GM19239 (cell line): ENCODE data around the gene CTNNBL1.
A peak's percentile ranks its signal among the peaks of the same experiment; 100 is the strongest.

Experiments
- DNase-seq: peaks from one replicate; pipeline ENCODE4 v3.0.0; 2011; ENCODE audit warnings: low spot score; ENCODE audit not compliant: insufficient read length
- FAIRE-seq: peaks from 2 replicates; lab custom pipeline; 2011; peaks lifted over from hg19 to GRCh38; lab: Jason Lieb, UNC

Gene CTNNBL1

GRCh38 chr20:37885593-37886503 lies 192.0 kb downstream of the CTNNBL1 start:
- FAIRE-seq (no peak), DNase-seq (no peak)

GRCh38 chr20:37886851-37887297 lies 193.0 kb downstream of the CTNNBL1 start:
- DNase-seq (no peak), FAIRE-seq (no peak)

- no peak for FAIRE-seq
- no peak for DNase-seq
Measured at GRCh38 chr20:37888641-37889040, 194.8 kb downstream of the CTNNBL1 start.

GRCh38 chr20:37890108-37890507 lies 196.3 kb downstream of the CTNNBL1 start:
- no peak for DNase-seq
- FAIRE-seq = no peak

GRCh38 chr20:37890643-37891042 lies 196.8 kb downstream of the CTNNBL1 start:
- FAIRE-seq = no peak
- no peak for DNase-seq

GRCh38 chr20:37892001-37892400 lies 198.2 kb downstream of the CTNNBL1 start:
- DNase-seq = no peak
- FAIRE-seq = no peak

- DNase-seq (no peak), FAIRE-seq (no peak)
Measured at GRCh38 chr20:37893566-37894241, 199.9 kb downstream of the CTNNBL1 start.

- FAIRE-seq = no peak
Measured at GRCh38 chr20:37894454-37894853, 200.6 kb downstream of the CTNNBL1 start.

GRCh38 chr20:37895166-37895565 lies 201.3 kb downstream of the CTNNBL1 start:
- FAIRE-seq (no peak), DNase-seq (no peak)

More at GRCh38 chr20:37894454-37894853, 200.6 kb downstream of the CTNNBL1 start:
- DNase-seq = no peak

GRCh38 chr20:37896932-37897548 lies 203.2 kb downstream of the CTNNBL1 start:
- DNase-seq = no peak

GRCh38 chr20:37898233-37899104 lies 204.6 kb downstream of the CTNNBL1 start:
- no peak for FAIRE-seq
- no peak for DNase-seq

More at GRCh38 chr20:37896932-37897548, 203.2 kb downstream of the CTNNBL1 start:
- FAIRE-seq = no peak

- DNase-seq = no peak
- no peak for FAIRE-seq
Measured at GRCh38 chr20:37899105-37900045, 205.5 kb downstream of the CTNNBL1 start.

- DNase-seq = no peak
- no peak for FAIRE-seq
Measured at GRCh38 chr20:37901240-37901639, 207.4 kb downstream of the CTNNBL1 start.

- FAIRE-seq = peak; percentile 74
Measured at GRCh38 chr20:37901654-37902503, 208.0 kb downstream of the CTNNBL1 start.

GRCh38 chr20:37902504-37903313 lies 208.9 kb downstream of the CTNNBL1 start, which contains the start of gene VSTM2L:
TSS of gene VSTM2L (plus strand) at chr20:37903127. CDS start at chr20:37903351, 224 bp downstream.
- FAIRE-seq (no peak), DNase-seq (no peak)

More at GRCh38 chr20:37901654-37902503, 208.0 kb downstream of the CTNNBL1 start:
- DNase-seq = peak; percentile 81

GRCh38 chr20:37903317-37904007 lies 209.6 kb downstream of the CTNNBL1 start:
- DNase-seq (no peak), FAIRE-seq (no peak)
